GM21367 (cell line): ENCODE data around the gene KDM7A.
"Not testable (repeated sequence)": the region's sequence is repeated elsewhere in the genome, so short reads cannot be mapped to it uniquely, and the experiment has no call there.

Experiments used
- ATAC-seq: cut with Tn5 transposase; IDR thresholded peaks from one replicate; pipeline ENCODE4 v1.9.1; 2021; ENCODE audit not compliant: unreplicated experiment

KDM7A gene

GRCh38 chr7:140162081-140162480 is 14.7 kb downstream of the KDM7A start:
- not testable (repeated sequence) for ATAC-seq

DNA sequence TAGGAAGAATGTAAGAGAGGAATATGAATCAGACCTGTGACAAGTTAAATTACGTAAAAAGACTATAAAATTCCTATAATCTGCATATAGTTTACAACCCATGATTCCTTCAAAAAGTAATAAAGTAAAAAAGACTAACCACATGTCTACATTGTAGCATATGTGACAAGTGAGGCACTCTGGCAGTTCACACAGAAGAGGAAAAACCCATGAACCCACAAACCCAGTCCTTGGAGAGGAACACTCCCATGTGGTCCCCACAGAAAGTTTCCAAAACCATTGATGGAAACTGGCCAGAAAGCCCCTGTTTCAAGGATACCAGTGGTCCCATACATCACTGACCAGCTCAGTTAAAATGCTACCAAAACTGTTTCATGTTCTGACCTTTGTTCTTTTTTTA is 15.7 kb downstream of the KDM7A start:
- no peak for ATAC-seq

- ATAC-seq = no peak
Observed at GRCh38 chr7:140160308-140160707, 16.5 kb downstream of the KDM7A start.

GRCh38 chr7:140159497-140159896 is 17.3 kb downstream of the KDM7A start:
- no peak for ATAC-seq

- ATAC-seq = no peak
Observed at GRCh38 chr7:140156460-140157080, 20.2 kb downstream of the KDM7A start.

DNA sequence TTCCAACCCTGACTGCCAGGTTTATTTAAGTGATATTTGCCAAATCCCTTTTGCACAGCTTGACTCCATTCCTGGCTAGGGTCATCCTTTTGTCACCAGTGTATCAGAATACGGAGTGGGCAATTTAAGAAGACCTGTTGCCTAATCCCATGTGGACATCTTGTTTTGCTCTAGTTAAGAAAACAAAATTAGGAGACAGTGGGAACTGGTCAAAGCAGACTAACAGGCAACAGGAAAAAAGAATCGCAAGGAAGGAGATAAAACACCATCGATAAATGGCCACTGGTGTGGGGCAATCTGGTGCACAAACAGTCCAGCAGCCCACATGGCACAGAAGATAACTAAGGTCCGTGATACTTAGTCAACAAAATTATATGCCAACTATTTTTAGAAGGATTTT is 21.4 kb downstream of the KDM7A start:
- ATAC-seq = no peak

- ATAC-seq = no peak
Observed at GRCh38 chr7:140153666-140154161, 23.1 kb downstream of the KDM7A start.

- ATAC-seq = no peak
Observed at GRCh38 chr7:140146574-140146973, 30.2 kb downstream of the KDM7A start.

DNA sequence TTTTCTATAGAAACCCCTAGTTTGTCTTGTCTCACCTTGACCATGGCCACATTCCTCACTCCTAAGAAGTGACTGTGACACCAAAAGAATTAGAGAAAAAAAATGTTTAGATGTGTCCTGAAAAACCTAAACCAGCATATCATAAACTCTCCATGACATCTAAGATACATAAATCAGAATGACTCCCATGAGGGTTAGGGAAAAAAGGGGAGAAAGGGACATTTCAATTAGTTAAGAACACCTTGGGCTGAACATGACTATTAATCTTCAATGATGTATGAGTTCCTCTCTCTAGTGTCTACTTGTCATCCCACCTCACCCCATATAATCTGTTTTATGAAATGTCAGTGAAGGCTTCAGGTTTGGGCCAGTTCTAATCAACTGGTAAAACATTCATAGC is 31.1 kb downstream of the KDM7A start:
- no peak for ATAC-seq

- no peak for ATAC-seq
Observed at GRCh38 chr7:140144821-140145220, 32.0 kb downstream of the KDM7A start.

DNA sequence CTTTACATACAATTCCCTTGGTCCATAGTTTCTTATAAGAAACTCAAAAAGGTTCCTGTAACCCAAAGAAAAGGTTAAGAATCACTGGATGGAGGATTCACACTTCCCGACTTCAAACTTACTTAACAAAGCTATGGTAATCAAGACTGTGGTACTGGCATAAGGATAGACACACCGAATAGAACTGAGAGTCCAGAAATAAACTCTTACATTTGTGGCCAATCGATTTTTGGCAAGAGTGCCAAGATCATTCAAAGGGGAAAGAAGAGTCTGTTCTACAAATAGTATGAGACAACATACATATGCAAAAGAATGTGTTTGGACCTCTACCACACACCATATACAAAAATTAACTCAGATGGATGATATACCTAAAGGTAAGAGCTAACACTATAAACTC is 32.8 kb downstream of the KDM7A start:
- no peak for ATAC-seq

GRCh38 chr7:140142031-140142430 is 34.8 kb downstream of the KDM7A start:
- no peak for ATAC-seq

DNA sequence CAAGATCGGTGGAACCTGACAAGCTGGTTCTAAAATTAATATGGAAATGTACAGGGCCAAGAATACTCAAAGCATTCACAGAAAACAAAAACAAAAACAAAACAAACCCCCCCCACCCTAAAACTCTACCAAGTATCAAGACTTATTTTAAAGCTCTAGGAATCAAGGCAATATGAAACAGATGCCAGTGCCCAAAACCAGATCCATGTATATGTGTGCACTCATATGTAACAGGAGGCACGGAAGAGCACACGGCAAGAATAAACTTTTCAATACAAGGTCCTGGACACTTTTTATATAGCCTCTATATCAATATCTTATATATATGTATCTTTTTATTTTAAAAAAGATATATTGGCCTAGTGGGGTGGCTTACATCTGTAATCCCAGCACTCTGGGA is 35.5 kb downstream of the KDM7A start:
- ATAC-seq = no peak

DNA sequence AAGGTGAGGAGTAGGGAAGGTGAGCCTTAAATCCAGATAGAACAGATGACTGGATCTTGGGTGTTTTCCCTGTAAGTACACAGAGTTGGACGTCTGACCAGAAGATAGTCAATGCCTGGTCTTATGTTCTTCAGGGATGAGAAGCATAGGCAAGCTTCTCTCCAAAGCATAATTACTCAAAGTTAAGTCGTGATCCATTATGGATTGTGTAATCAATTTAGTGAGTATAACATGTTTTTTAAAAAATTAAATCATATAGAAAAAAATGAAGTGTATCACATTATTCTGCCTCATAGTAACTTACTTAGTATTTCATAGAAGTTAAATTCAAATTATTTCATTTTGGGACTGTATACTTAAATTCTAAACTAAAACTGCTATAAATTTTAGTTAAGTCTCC is 39.7 kb downstream of the KDM7A start:
- no peak for ATAC-seq

DNA sequence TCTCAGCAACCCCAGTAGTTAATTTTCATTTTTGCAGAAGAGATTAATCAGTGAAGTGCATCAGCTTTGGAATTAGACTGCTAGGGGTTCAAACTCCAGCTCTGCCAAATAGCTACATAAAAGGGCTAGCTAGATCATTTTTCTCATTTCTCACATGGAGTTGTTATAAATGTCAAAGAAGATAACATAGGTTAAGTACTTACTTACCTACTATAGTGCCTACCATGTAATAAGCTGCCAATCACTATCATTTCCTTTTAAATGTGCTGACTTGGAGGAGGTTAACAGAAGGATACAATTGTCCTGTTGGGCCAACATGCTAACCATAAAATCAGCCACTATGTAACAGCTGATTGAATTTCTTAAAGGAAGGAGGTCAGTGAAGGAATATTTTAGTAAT is 40.7 kb downstream of the KDM7A start:
- ATAC-seq = no peak

- no peak for ATAC-seq
Observed at GRCh38 chr7:140134039-140134438, 42.7 kb downstream of the KDM7A start.

- ATAC-seq = no peak
Observed at GRCh38 chr7:140127360-140128127, 49.2 kb downstream of the KDM7A start.

DNA sequence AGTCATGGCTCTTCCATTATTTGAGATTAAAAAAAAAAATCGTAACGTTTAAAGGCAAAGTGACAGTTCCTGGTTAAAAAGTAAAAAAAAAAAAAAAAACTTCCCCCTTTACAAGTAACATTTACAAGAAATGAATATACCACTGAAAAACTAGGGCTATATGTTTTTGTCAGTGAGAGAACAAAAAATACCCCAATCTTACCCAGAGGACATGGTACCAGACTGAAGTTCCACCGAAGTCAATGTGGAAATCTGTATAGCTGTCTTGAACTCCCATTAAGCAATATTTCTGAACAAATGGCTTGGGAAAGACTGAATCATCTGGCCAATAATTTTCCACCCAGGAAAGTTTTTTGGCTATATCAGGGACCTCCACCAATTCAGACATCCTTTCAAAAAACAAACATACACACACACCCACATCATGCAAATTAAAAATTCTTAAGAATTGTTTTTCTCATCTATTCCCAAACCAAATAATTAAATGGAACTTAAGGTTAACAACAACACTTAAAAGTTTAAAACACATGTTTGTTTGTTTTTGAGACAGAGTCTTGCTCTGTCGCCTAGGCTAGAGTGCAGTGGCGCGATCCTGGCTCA is 50.2 kb downstream of the KDM7A start:
- no peak for ATAC-seq

- ATAC-seq = no peak
Observed at GRCh38 chr7:140122965-140123364, 53.8 kb downstream of the KDM7A start.

GRCh38 chr7:140121326-140121725 is 55.5 kb downstream of the KDM7A start:
- no peak for ATAC-seq

DNA sequence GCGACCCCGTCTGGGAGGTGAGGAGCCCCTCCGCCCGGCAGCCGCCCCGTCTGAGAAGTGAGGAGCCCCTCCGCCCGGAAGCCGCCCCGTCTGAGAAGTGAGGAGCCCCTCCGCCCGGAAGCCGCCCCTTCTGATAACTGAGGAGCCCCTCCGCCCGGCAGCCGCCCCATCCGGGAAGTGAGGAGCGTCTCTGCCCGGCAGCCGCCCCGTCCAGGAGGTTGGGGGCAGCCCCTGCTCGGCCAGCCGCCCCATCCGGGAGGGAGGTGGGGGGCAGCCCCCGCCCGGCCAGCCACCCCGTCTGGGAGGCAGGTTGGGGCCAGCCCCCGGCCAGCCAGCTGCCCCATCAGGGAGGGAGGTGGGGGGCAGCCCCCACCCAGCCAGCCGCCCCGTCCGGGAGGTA is 62.0 kb downstream of the KDM7A start:
- not testable (repeated sequence) for ATAC-seq

GRCh38 chr7:140108777-140109176 is 68.0 kb downstream of the KDM7A start:
- not testable (repeated sequence) for ATAC-seq
